GM19238 (cell line): ENCODE results near the gene TMEM59L.
A peak's percentile ranks its signal among the peaks of the same experiment; 100 is the strongest.

Experiments used
- DNase-seq: peaks from one replicate; pipeline ENCODE4 v3.0.0; 2011; ENCODE audit warnings: low spot score; ENCODE audit not compliant: insufficient read length

TMEM59L gene

DNA sequence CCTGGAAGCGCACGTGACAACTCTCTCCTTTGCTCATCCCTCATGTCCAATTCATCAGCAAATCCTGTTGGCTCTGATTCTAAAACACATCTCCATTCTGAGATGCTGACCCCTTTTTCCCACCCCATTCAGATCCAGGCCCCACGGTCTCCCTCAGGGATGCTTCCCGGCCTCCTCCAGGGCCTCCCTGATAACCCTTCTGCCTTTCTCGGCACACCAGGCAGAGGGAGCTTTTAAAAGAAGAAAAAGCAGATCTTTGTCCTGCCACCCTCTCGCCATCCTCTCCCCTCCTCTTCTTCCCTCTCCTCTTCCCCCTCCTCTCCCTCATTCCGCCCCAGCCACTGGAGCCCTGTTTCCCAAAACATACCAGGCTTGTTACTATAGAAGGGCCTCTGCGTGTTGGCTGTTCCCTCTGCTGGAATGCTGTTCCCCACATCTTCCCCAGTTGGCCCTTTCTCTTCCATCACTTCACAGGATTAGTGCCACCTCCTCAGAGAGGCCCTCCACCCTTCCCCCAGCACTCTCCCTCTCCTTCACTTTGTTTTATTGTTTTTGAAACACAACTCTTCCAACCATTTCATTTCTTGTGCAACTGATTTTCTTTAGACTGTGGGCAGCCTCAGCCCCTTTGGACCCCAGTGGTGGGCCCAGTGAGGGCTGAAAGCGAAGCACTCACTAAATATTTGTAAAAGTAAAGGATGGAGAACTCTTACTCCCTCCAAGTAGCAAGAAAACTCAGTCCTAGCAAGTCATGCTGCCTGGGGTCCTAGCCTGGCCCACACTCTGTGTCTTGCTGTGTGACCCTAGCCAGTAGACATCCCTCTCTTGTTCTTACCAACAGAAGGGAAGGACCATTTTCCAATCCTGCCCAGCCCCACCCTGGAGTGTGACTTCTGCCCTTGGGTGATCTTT lies 3.6 kb upstream of the TMEM59L start:
- no peak for DNase-seq

DNA sequence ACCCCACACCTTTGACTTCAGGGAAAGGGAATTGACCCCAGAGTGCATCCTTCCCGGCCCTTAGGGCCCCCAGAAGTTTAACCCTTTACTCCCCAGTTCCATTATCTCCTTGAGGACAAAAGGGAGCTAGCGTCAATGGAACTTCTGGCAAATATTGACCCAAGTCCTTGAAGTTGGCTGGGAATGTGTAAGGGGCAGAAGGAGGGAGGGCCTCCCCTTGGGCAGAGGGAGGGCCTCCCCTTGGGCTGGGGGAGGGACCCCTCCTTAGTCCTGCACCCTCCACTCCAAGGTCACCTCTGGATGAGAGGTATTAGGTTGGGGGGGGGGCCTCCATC lies 3.0 kb upstream of the TMEM59L start:
- DNase-seq: no peak

DNA sequence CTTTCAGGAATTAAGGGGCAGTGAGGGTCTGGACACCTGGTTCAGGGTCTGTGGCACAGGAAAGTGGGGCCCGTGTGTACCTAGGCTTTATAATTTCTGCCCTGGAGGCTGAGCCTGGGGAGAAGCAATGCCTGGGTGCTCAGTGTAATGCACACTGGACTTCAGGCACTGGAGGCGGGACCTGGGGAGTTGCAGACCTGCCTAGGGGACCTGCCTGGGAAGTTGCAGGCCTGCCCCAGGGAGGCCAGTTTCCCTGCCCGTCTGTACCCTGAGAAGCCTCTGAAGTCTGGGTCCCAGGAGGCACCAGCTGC lies 2.5 kb upstream of the TMEM59L start:
- DNase-seq: no peak

DNA sequence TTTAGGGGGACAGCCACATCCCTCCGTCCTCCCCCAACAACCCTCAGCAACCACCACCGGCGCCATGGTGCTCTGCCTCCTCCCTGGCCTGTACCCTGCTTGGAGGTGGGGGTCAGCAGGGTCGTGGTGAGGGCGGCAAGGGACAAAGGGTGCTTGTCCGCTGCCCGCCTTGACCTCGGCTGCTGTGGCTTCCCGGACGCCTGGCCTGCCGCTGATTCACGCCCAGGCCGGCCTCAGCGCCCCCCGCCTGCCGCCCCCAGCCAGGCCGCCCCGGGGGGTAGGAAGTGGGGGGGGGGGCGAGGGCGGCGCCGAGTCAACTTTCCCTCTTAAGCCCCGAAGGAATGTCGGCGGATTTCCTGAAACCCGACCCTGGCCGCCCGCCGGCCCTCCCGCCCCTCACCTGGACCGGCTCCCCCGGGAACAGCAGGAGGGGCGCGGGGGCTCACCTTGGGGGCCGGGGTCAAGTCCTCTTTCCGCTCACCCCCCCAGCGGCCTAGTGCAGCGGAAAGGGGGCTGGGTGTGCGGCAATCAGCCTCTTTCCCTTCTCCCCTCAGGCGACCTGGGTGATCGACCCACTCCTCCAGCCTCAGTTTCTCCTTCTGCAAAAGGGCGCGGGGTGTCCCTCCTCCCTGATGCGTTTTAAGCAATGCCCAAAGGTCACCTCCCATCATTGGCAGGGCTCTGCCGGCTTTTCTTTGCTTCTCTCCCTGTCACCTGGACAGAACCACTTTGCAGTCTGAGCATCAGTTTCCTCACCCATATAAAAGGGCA lies 1.9 kb upstream of the TMEM59L start:
- DNase-seq: no peak

DNA sequence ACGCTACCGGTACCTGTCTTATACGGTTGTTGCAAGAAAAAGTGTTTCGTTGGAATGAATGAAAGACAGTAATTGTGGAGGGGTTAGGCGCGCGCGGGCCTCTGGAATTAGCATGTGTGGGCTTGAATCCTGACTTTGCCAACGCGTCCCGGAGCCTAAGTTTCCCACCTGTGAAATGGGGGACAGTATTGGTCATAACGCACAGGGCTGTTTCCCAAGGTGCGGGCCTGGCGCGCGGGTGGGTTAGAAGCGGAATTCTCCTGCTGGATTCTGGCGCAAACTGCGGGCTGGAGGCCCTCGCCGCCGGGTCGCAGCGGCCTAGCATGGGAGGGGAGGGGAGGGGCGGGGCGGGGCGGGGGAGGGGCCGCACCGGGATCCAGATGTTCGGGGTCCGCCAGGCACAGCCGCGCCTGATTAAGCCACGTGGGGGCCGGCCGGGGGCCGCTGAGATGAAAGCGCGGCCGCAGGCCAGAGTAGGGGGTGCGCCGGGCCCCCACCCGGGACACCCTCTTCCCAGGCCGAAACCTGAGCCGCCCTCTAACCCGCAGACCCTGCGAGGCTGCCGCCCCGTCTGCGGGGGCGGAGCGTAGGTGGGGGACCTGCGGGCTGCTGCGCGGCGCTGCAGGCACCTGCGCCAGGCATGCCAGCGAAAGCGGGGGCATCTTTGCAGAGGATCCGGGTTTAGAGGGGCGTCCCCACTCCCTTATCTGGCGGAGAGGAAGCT lies 1.2 kb upstream of the TMEM59L start:
- DNase-seq: no peak

DNA sequence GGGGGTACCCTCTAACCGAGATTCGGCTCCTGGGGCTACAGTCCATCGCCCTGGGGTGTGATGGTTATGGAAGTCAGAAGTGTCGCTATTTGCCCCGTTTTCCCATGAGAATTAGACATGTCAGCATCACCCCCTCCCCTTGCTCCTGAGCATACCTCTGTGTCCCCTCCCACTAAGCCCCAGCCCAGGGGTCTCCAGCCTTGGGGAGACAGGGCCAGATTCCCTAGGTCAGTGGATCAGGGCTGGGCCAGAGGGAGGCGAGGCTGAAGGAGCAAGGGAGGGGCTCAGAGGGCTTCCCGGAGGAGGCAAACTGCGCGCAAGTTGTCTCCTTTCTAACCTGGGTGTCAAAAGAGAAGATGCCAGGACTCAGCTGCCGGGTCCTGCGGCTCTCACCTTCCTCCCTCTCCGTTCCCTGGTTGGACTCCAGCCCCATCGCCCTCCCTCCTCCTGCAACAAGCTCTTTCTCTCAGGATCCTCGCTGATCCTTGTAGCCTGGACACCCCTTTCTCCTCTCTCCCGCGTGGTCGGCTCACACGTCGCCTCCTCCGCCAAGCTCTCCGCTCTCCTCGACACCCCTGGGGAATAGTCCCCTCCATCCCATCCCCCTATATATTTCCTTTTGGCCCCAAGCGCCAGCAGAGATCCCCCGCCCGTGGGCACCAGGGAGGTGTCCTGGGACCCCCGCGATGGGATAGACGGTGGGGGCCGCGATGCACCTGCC lies 459 bp upstream of the TMEM59L start:
- no peak for DNase-seq

DNA sequence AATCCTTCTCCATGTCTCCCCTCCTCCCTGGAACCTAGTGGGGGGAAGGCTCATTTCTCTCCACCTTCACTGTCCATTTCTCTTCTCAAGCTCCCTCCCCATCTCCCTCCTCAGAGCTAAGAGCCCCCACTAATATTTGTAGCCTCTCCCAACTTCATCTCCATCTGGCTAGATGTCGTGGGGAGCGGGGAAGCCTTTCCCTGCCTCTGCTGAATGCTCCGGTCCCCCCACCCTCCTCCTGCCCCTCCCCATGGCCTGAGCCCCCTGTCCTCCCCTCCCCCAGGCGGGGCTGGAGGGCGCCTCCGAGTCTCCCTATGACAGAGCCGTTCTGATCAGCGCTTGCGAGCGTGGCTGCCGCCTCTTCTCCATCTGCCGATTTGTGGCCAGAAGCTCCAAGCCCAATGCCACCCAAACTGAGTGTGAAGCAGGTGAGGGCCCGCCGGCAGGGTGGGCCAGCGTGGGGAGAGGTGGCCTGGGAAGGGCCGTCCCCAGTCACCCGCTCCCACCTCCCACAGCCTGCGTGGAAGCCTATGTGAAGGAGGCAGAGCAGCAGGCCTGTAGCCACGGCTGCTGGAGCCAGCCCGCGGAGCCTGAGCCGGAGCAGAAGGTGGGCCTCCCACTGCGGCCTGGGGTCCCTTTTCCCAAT lies 1.0 kb downstream of the TMEM59L start:
- DNase-seq: no peak

DNA sequence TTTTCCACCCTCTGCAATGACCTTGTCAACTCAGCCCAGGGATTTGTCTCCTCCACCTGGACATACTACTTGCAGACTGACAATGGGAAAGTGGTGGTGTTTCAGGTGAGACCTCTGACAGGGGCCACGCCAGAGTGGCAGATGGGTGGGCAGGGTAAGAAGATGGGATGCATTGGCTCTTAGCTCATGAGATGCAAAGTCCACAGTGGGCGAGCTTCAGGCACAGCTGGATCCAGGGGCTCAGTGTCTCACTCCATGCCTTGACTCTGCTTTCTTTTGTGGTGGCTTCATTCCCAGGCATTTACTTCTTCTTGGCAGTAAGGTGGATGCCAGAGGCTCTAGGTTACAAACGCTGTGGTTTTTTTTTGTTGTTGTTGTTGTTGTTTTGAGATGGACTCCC lies 3.4 kb downstream of the TMEM59L start:
- no peak for DNase-seq

DNA sequence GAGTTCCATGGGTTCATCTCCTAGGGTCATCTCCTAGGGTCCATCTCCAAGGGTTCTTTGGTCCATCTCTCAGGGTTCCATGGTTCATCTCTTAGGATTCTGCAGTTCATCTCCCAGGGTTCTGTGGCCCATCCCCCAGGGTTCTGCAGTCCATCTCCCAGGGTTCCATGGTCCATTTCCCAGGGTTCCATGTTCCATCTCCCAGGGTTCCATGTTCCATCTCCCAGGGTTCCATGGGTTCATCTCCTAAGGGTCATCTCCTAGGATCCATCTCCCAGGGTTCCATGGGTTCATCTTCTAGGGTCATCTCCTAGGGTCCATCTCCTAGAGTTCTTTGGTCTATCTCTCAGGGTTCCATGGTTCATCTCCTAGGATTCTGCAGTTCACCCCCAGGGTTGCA lies 4.9 kb downstream of the TMEM59L start:
- DNase-seq: no peak

DNA sequence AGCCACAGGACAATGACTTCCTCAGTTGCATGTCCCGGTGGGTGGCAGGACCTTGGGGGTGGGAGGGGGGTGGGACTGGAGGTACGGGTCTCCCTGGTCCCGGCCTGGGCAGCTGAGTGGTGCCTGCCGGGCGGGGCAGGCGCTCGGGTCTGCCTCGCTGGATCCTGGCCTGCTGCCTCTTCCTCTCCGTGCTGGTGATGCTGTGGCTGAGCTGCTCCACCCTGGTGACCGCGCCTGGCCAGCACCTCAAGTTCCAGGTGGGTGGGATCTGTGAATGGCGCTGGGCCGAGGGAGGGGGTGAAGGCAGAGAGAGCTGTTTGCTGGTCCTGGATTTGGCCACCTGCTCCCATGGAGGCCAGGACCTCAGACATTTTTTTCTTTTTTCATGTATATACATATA lies 5.6 kb downstream of the TMEM59L start:
- no peak for DNase-seq

DNA sequence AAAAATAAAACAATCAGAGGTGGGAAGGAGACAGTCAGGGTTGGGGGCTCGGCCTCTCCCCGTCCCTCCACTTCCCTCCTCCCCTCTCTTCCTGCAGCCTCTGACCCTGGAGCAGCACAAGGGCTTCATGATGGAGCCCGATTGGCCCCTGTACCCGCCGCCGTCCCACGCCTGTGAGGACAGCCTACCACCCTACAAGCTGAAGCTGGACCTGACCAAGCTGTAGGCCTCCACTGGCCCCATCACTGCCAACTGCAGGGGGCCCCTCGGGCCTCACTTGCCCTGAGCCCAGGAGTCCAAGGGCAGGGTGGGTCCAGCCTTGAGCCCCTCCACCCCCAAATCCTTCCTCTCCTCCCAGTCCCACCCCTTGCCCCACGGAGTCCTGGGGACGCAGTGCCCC lies 7.6 kb downstream of the TMEM59L start:
- DNase-seq: no peak

DNA sequence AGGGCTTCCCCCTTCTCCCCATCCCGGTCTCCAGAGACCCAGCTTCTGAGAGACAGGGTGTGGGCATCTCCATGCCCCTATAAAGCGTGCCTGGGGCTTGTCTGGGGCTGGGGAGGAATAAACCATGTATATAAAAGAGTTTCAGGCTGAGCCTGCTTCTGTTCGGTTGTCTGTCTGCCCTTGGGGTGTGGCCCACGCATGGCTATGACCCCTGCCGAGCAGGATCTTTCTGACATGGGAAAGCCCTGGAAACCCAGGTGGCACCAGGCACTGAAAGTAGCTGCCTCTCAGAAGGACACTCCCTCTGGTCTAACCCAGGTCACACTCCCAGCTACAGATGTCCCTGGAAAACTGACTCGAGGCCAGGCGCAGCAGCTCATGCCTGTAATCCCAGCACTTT lies 8.2 kb downstream of the TMEM59L start:
- no peak for DNase-seq

DNA sequence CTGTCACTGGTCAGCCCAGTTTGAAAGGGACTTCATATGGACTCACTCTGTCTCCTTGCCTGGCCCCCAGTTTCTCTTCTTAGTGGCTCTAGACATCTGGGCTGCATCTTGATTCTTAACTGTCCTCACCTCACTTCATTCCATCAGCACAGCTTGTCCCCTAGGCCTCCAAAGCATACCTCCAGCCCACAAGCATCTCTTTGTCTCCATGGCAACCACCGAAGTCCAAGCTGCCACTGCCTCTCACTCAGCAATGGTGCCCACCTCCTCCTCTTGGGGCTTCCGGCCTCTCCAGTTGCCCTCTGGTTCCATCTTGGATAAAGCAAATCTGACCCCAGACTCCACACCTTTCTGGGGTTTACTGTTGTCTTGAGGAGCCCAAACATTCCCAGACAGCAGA lies 14.2 kb downstream of the TMEM59L start:
- no peak for DNase-seq

DNA sequence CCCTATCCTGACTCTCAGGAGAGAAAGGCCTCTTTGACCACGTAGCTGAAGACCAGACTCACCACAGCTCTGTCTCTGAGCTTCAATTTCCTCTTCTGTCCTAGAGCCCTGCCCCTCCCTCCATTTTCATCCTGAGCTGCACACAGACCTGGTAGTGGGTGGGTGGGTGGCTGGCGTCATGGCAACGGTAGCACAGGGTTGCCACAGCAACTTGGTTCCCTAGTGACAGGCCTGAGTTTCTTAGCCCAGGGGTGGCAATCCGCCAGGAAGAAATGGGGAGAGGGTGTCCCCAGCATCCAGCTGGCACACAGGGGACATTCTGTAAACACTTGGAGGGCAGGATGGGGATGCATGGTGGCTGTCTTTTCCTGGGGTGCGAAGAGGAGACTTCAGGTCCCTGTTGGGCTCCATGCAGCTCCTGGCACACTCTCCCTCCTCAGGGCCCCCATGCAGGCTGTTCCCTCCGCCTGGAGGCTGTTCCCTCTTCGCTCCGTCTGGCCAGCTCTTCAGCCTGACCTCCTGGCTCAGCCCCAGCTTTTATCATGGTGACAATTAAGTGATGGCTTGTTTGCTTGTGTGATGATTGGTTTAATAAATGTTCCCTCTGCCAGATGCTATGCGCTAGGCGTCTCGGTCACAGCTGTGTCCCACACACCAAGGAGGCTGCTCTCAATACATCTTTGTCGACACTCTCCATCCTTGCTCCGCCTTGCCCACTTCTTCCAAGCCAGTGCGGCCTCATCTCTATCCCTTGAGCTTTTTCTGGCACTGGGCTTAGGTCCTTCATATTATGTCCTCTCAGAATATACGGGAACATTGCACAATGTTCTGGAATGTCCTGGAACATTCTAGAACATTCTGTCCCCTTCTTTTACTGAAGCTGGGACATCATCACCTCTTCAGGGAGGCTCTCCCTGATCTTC lies 16.8 kb downstream of the TMEM59L start:
- no peak for DNase-seq

DNA sequence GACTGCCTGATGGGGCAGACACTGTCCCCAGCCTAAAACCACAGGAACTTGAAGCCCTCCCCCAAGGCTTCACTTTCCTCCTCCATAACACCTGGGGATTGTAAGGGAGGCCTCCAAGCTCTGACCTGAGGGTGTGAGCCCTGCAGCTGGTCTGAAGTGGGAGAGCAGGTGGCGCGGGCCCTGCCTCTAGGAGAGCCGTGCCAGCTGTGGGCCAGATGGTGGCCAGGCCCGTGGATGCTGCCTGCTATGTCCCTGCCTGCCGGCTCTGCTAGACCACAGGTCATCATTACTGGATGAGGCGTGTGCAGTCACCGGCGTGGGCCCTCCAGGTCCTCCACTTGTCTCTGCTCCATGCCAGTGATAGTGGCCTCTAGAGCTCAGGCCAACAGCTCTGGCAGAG lies 20.7 kb downstream of the TMEM59L start:
- DNase-seq: no peak

DNA sequence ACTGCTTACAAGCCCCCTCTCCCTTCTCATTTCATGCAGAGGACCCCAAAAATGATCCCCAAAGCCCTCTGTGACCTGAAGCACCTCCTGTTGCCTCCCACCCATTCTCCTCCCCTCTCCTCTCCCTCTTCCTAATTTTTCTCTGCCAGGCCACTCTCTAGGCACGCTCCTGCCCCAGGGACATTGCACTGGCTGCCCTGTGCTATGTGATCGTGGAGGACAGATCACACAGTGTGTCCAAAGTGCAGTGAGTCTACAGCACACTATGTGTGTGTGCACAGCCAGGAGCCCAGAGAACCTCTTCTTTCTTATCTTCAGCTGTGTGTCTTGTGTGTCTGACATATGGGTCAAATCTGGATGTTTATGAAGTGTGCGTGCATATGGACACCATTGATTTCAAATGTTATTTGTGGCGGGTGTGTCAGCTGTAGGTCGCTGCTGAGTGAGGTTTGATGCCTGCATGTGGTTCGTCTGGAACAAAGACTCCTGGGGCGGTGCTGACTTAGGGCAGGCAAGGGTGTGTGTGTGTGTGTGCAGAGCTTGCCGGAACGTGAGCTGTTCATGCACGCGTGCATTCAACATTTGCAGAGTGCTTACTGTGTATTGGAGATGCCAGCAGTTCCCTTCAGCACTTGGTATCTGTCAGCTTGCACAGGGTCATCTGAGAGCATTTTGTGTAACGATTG lies 22.1 kb downstream of the TMEM59L start:
- no peak for DNase-seq

DNA sequence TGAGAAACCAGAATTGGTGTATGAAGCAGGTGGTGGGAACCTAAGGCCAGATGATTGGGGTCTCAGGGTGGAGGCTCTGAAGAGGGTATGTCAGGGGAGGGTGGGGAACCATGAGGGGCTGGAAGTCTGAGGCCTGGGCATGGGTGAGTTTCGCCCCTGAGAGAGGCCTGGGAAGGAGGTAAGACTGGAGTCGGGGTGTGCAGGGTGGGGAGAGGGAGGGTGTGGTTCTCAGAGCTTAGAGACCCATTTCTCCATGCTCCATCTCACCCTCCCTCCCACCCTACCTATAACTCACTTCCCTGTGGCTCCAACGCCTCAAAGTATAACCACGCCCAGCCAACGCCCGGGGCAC lies 23.1 kb downstream of the TMEM59L start:
- DNase-seq: no peak

DNA sequence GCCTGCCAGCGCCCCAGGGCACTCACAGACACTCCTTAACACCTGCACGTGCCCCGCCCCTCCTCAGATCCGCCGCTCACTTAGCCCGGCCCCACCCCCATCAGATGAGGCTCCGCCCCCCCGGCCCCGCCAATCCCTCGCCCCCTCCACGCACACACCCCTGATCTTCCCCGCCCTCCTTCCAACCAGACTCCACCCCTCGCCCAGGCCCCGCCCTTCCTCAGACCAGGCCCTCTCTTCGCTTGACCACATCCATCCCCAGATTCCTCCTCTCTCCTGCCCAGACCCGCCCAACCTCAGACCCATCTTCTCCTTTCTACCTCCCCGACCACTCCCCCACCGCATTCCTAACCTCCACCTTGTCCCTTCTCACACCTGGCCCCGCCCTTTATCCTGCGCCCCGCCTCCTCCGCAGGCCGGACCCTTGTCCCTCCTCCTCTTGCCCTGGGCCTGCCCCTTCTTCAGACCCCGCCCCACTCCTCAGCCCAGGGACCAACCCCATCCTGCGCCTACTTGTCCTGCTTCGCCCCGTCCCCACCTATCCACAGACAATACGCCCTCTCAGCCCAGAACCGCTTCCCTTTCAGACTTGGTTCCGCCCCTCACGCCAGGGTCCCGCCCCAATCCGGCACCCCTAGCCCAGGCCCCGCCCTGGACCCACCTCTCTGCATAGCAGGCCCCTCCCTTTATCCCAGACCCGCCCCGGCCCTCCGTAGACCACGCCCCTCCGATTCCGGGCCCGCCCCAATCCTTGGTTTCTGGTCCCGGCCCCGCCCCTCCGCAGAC lies 23.7 kb downstream of the TMEM59L start:
- DNase-seq: peak; percentile 97
